Activated CD8-positive, alpha-beta memory T cell treated with anti-CD3 and anti-CD28 coated beads for 36 hours (primary cell): ENCODE results near the gene HILPDA. TPM values are rescaled to one million over a fixed set of nuclear protein-coding genes. Genes with fewer than 3 reads are reported as not detected.

Source experiments
- CTCF ChIA-PET: fragments of 350-600 bp; sonication (Branson Sonifier 250); formaldehyde crosslinking; loops from one replicate; lab custom pipeline; 2021; ENCODE audit warnings: antibody characterized with exemption; lab: Charles Lee
- POLR2A ChIA-PET: fragments of 350-600 bp; sonication (Branson Sonifier 250); formaldehyde crosslinking; loops from one replicate; lab custom pipeline; 2021; ENCODE audit warnings: antibody characterized with exemption; lab: Charles Lee
- total RNA-seq, 2 experiments: library from RNA; stranded (reverse); gene quantifications; one replicate each; pipeline ENCODE4 v1.2.3, GENCODE V29; 2021

The HILPDA gene
- total RNA-seq, 2 experiments from 2014 or later: 49.9 to 53.1 TPM

DNA sequence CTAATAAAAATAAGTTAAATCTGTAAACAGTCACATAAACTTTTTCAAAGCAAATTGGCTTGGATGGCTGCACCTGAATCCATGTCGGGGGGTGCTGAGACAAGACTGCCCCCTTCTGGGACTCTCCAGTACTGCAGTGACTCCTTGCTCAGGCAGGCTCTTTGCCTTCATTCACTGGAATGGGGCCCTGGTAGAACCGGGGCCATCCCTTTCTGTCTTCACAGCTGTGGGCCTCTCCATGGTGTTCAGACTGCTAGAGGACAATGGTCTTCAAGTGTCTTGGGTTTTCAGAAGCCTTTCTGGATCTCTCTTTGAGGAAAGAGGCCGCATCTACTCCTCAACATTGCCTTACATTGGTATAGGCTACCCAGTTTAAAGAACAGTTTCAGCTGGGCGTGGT lies 29.8 kb upstream of the HILPDA start:
- CTCF ChIA-PET: interaction anchor here (0.6 to 11.5 kb wide), 21 partner anchors 9 to 96 kb away, joined by 3 to 113 read pairs (median 7); partner anchors contain the start of genes HILPDA, IMPDH1 and RBM28
- POLR2A ChIA-PET: interaction anchor here (0.7 kb wide), 1 partner anchor 32 kb away, joined by 4 read pairs; no protein-coding TSS in a partner anchor

DNA sequence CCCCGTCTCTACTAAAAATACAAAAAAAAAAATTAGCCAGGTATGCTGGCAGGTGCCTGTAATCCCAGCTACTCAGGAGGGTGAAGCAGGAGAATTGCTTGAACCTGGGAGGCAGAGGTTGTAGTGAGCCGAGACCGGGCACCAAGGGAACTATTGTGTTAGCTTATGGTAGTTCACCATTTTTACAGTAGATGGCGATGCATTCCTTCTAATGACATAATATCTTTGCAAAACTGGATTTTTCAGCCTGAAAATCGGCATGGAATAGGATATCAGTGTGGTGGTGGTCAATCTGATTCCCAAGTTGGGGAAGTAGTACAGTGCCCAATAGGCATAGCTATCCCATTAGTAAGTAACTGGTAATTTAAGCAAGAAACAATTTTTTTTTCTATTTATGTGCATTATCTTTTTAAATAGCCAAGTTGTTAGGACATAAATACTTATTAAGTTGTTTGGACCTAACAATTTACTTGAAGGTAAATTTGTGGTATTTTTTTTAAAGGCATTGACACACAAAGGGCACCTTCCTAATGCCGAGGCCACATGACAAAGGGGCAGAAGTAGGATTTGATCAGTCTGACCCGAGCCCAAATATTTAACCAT lies 28.3 kb upstream of the HILPDA start:
- ChIA-PET CTCF (interaction anchor here (0.5 to 11.5 kb wide), 23 partner anchors 9 to 868 kb away, joined by 3 to 113 read pairs (median 7); partner anchors contain the start of genes HILPDA, IMPDH1 and RBM28), POLR2A (interaction anchor here (0.7 to 1.6 kb wide), 2 partner anchors 28 to 32 kb away, joined by 3 to 5 read pairs; partner anchors contain the start of gene HILPDA)

DNA sequence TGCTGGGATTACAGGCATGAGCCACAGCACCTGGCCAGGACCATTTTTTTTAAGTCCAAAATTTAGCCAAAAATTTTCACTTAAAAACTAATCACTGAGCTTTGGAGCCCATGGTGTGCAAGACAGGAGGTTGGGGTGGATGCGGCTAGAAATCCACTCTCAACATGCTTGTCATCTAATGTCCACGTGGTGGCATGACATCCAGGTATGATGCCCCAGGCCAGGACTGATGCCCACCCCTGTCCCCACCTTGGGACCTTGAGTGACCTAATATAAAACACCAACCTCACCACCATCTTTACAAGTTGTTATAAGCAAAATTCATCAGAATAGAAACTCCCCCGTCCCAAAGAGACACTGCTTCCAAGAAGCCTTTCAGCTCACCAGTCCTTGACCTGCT lies 25.5 kb upstream of the HILPDA start:
- CTCF ChIA-PET: interaction anchor here (0.8 to 11.5 kb wide), 3 partner anchors 25 to 83 kb away, joined by 3 to 113 read pairs (median 3); partner anchors contain the start of gene HILPDA

DNA sequence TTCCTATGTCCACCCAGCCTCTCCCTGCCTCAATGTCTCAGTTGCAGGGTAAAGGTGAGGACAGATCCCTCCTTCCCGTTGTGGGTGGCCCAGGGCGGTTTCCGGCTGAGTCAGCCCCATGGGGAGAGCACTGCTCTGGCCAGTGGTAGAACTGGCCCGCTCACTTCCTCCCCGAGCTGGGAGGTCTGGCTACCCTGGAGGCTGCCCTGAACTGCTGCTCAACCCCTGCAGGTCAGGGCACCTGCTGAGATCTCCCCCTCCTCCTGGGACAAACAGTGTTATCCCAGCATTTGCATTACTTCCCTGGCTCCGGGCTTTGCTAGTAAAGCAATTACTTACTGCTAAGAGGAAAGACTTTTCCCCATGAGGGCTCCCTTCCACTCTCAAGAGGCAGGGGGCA lies 24.5 kb upstream of the HILPDA start:
- POLR2A ChIA-PET: no interaction called here

More for the DNA sequence above, 25.5 kb upstream of the HILPDA start:
- POLR2A ChIA-PET: interaction anchor here (0.6 kb wide), 1 partner anchor 108 kb away, joined by 4 read pairs; no protein-coding TSS in a partner anchor

DNA sequence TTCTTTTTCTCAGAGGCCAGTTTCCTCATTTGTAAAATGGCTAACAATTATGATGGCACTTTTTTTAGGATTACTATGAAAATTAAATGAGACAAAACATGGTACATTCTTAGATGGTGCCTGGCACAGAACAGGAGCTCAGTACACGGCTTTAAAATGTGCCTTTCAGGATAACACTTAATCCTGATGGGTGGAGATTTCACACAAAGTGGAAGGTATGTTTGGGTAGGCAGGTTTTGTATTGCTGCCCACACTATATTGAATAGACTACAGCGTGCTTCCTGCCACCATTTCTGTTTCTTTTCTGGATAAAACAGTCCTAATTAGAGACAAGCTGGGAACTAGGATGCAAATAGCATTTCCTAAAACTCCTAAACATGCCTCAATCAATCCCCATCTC lies 23.9 kb upstream of the HILPDA start:
- ChIA-PET POLR2A (interaction anchor here (0.6 kb wide), 1 partner anchor 11 kb away, joined by 4 read pairs; no protein-coding TSS in a partner anchor), CTCF (interaction anchor here (0.7 to 11.5 kb wide), 2 partner anchors 29 to 38 kb away, joined by 3 to 113 read pairs; no protein-coding TSS in a partner anchor)

More for the DNA sequence above, 24.5 kb upstream of the HILPDA start:
- CTCF ChIA-PET: interaction anchor here (1.1 to 11.5 kb wide), 2 partner anchors 26 to 29 kb away, joined by 3 to 113 read pairs; no protein-coding TSS in a partner anchor

DNA sequence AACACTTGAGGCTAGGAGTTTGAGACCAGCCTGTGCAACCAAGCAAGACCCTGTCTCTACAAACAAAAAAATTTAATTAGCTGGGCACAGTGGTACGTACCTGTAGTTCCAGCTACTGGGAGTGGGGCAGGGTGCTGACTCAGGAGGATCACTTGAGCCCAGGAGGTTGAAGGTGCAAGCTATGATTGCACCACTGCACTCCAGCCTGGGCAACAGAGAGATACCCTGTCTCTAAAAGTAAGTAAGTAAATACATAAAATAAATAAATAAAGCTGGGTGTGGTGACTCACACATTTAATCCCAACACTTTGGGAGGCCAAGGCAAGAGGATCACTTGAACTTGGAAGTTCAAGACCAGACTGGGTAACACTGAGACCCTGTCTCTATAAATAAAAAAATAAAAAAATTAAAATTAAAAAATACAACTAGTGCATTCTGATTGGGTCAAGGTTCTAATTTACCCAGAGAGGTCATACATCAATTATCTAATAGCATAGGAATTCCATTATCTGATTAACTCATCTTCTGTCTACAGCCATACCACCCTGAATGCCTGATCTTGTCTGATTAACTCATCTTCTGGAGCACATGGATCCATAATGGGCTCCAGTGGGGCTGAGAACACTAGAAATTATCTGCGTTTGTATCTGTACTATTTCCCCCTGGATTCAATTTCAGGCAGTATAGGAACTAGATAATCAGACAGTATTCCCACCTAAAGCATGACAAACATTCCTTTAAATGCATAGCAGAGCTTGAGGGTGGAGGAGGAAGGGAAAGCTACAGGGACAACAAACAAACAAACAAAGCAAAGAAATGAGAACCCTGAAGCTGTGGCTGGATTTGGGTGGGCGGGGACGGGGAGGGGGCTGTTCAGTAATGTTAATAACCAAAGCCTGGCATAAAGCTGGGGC lies 21.0 kb upstream of the HILPDA start:
- ChIA-PET POLR2A (interaction anchor here (0.5 kb wide), 1 partner anchor 108 kb away, joined by 3 read pairs; no protein-coding TSS in a partner anchor), CTCF (interaction anchor here (0.6 to 1.9 kb wide), 3 partner anchors 9 to 47 kb away, joined by 4 to 6 read pairs (median 5); no protein-coding TSS in a partner anchor)

DNA sequence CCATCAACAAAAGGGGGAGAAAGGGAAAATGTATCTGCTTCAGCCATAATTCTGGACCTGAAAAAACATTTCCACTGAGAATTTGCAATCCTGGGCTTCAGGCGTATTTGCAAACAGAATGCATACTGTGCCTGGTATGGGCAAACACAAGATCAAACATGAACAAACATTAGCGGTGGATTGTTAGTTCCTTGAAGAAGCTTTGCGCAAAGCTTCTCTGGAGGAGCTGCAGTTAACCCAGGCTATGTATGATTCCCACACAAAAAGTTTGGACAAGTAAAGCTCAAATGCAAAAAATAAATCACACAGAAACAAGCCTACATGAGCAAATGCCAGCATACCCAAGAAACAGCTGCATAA lies 20.4 kb upstream of the HILPDA start:
- ChIA-PET POLR2A (interaction anchor here (0.5 kb wide), 1 partner anchor 108 kb away, joined by 3 read pairs; no protein-coding TSS in a partner anchor), CTCF (interaction anchor here (1.8 kb wide), 1 partner anchor 8 kb away, joined by 8 read pairs; no protein-coding TSS in a partner anchor)

DNA sequence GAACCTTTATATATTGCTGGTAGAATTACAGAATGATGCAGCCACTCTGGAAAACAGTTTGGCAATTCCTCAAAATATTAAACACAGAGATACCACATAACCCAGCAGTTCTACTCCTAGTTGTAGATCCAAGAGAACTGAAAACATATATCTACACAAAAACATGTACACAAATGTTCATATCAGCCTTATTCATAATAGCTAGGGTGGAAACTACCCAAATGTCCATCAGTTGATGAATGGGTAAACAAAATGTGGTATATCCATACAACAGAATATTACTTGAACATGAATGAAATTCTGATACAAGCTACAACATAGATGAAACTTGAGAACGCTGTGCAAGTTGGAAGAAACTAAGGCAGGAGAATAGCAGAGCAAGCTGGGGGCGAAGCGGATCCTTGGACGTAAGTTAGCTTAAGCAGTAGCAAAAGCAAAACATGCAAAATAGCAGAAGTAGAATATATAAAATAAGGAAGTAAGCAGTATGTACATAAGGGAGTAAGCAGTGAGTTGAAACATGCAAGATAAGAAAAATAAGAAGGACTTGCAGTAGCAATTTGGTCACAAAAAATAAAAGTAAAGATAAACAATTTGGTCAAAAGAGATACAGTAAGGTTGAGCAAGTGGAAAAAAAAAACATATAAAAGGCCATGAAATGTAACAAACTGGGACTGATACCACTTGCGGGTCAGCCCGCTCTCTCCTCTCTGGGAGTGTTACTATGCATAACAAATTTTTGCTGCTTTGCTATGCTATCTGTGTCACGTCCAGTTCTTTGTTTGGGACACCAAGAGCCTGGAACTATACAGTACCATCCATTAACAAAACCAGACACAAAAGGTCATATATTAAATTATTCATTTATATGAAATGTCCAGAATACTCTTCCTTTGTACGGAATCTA lies 18.0 kb upstream of the HILPDA start:
- ChIA-PET CTCF (interaction anchor here (1.3 kb wide), 1 partner anchor 13 kb away, joined by 5 read pairs; no protein-coding TSS in a partner anchor), POLR2A (no interaction called here)

DNA sequence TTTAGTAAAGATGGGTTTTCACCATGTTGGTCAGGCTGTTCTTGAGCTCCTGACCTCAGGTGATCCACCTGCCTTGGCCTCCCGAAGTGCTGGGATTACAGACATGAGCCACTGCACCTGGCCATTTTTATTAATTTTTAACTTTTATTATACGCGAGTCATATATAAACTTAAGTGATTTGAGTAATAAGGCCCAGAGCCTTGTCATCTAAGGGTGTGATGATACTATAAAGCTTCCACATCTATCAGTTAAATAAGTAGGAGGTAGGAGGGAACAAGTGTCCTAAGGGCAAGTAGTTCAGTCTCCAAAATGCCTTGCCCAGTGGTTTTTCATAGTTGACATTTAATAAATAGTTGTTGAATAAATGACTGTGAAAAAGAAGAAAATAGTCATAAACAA lies 13.3 kb upstream of the HILPDA start:
- POLR2A ChIA-PET: interaction anchor here (1.1 kb wide), 1 partner anchor 10 kb away, joined by 4 read pairs; no protein-coding TSS in a partner anchor
- CTCF ChIA-PET: interaction anchor here (1.1 to 2.6 kb wide), 3 partner anchors 11 to 15 kb away, joined by 5 to 15 read pairs (median 7); no protein-coding TSS in a partner anchor

DNA sequence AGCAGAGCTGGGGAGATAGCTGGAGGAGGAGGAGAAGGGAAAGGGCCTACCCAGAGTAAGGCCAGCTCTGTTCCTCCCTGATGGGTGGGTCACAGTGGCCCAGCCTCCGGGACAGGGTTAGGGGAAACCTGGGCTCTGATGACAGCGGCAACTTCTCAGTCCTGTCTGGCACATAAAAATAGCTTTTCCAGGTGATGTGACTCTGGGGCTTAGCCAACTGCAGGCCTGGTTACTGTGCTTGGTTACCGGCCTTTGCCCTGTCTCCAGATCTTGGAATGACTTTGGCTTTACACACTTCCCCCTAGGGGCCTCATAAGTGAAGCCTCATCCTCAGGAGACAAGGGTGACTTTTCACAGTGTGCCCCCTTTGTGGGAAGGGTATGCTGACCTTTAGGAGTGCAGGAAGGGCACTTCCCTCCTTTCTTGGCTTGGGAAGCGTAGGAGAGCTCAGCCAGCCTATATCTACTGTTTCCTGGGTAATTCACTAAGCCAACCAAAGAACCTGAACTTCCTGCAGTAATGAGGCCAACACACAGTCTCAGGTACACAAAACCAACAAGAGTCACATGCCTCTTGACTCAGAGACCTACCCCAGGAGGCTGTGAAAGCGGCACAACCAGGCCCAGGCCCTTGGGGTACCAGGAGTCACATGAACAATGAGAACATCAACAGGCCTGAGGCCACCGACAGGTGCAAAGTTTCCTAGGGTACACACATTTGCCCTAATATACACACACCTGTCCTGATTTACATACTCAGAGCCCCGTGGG lies 11.7 kb upstream of the HILPDA start:
- ChIA-PET POLR2A (no interaction called here), CTCF (interaction anchor here (1.0 to 3.8 kb wide), 4 partner anchors 10 to 16 kb away, joined by 3 to 16 read pairs (median 6); partner anchors contain the start of gene HILPDA)

DNA sequence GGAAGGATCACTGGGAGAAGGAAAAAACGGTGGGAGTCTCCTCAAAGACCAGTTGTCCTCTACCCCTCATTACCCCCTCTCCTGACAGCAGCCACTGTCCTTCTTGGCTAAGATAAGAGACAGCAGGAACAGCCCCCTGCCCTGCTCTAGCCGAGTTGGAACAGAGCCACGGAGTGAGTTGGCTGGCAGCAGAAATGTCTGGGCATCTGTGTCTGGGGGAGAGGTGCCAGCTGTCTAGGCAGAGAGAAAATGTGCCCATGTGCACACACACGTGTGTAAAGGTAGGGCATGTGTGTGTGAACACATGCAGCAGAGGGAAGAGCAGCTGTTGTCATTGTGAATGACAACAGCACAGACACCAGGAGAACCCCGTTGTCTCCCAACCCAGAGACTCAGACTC lies 9.4 kb upstream of the HILPDA start:
- CTCF ChIA-PET: interaction anchor here (0.5 to 3.8 kb wide), 3 partner anchors 14 to 805 kb away, joined by 3 to 16 read pairs (median 4); no protein-coding TSS in a partner anchor
- POLR2A ChIA-PET: no interaction called here

DNA sequence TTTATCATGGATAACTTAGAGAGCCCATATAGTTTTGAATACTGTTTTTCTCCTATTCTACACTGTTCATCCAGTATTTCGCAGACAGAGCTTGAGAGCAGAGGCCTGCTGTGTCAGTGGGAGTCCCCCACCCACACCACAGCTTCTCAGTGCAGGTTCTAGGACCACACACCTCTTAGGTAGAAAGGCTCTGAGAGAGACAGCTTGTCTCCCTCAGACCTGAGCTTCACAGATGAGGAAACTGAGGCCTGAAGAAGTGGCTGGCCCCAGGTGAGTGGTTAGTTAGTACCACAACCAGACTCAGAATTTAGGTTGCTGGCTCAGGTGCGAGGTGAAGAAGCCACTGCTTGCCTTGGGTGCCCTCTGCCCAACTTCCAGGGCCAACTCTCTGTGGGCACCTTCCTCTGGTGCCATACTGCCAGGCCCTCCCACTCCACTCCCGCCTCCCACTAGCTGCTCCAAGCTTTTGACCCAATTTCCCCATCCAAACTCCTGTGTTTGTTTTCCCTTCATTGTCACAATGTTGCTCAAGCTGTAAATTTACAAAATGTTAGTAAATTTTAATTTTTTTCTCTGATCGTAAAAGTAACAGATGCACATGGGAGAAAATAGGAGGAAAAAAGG lies 7.6 kb upstream of the HILPDA start:
- ChIA-PET POLR2A (no interaction called here), CTCF (interaction anchor here (0.9 to 1.3 kb wide), 2 partner anchors 21 to 29 kb away, joined by 3 to 5 read pairs; no protein-coding TSS in a partner anchor)

DNA sequence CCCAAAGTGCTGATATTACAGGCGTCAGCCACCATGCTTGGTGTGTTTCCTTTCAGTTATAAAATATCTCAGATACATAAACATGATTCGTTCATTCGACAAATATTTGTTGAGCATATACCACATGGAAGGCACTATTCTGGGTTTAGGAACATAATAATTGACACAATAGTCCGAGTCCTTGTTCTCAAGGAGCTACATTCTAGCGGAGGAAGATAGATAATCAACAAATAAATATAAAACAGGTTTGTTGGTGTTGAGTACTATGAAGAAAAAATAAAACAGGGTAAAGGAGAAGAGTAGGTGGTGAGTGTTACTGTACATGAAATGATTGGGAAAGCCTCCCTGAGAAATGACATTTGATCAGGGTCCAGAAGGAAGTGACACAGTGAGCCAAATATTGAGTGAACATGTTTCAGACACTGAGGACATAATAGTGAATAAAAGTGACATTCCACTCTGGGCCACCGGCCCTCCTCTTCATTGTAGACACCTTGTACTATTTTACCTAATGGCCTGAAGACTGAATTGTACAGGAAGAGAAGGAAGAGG lies 6.9 kb upstream of the HILPDA start:
- POLR2A ChIA-PET: no interaction called here
- CTCF ChIA-PET: interaction anchor here (1.3 kb wide), 1 partner anchor 22 kb away, joined by 5 read pairs; no protein-coding TSS in a partner anchor

DNA sequence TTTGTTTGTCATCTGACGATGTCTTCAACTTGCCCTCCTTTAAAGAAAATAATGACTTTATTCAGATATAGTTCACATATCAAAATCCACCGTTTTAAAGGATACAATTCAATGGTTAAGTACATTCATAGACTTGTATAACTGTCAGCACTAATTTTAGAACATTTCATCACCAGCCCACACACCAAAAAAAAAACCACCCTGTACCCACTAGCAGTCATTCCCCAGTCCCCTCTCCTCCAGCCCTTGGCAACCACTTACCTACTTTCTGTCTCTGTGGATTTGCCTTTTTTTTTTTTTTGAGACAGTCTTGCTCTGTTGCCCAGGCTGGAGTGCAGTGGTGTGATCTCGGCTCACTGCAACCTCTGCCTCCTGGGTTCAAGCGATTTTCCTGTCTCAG lies 5.3 kb upstream of the HILPDA start:
- POLR2A ChIA-PET: no interaction called here
- CTCF ChIA-PET: no interaction called here

DNA sequence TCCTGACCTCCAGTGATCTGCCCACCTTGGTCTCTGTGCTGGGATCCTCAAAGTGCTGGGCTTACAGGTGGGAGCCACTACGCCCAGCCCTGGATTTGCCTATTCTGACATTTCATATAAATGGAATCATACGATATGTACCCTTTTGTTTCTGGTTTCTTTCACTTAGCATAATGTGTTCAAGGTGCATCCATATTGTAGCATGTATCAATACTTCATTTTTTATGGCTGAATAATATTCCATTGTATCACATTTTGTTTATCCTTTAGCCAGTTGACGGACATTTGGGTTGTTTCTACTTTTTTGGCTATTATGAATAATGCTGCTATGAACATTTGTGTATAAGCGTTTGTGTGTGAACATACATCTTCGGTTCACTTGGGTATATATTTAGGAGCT lies 4.8 kb upstream of the HILPDA start:
- CTCF ChIA-PET: no interaction called here
- POLR2A ChIA-PET: no interaction called here

DNA sequence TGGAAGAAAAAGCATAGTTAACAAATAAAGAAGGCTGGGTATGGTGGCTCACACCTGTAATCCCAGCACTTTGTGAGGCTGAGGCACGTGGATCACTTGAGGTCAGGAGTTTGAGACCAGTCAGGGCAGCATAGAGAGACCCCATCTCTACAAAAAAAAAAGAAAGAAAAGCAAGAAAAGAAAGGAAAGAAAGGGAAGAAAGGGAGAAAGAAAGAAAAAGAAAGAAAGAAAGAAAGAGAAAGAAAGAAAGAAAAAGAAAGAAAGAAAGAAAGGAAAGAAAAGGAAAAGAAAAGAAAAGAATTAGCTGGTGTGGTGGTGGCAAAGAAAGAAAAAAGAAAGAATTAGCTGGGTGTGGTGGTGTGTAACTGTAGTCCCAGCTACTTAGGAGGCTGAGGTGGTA lies 3.1 kb upstream of the HILPDA start:
- ChIA-PET POLR2A (no interaction called here), CTCF (interaction anchor here (1.2 to 2.9 kb wide), 2 partner anchors 26 to 28 kb away, joined by 3 to 20 read pairs; no protein-coding TSS in a partner anchor)
